KOPT-K1 (cell line): ENCODE results near the gene ATG13.
"Not testable (repeated sequence)": the region's sequence is repeated elsewhere in the genome, so short reads cannot be mapped to it uniquely, and the experiment has no call there.

Source experiments
- H3K27ac ChIP-seq: fragments of 200-600 bp; sonication (generic); 2 replicates; pipeline ENCODE4 v1.5.1; 2016; ENCODE audit warnings: antibody characterized with exemption, mild to moderate bottlenecking, low read depth, low read length; ENCODE audit not compliant: poor library complexity, severe bottlenecking
- H3K36me3 ChIP-seq: fragments of 200-600 bp; sonication (generic); 2 replicates; pipeline ENCODE4 v1.5.1; 2017; ENCODE audit warnings: antibody characterized with exemption, mild to moderate bottlenecking, low read length, moderate library complexity; ENCODE audit not compliant: insufficient read depth
- H3K9me3 ChIP-seq: fragments of 200-600 bp; sonication (generic); 2 replicates; pipeline ENCODE4 v1.5.1; 2017; ENCODE audit warnings: antibody characterized with exemption, low read length, mild to moderate bottlenecking; ENCODE audit not compliant: insufficient read depth, poor library complexity, severe bottlenecking

Gene ATG13

GRCh38 chr11:46649180-46649738 is 31.9 kb downstream of the ATG13 start:
- Histone ChIP-seq H3K9me3 (no peaks in the 10 kb centered on the region), H3K27ac (no peak overlapping the region), H3K36me3 (peaks cover 89% of the 10 kb centered on the region)

- H3K36me3 ChIP-seq, result peaks cover 92% of the 10 kb centered on the region
- no peak overlapping the region for H3K27ac ChIP-seq
- no peaks in the 10 kb centered on the region for H3K9me3 ChIP-seq
These were observed 38.3 kb downstream of the ATG13 start for GRCh38 chr11:46655631-46656030.

GRCh38 chr11:46657186-46657585 is 39.8 kb downstream of the ATG13 start:
- Histone ChIP-seq H3K27ac (no peak overlapping the region), H3K9me3 (no peaks in the 10 kb centered on the region), H3K36me3 (peaks cover 92% of the 10 kb centered on the region)

- Histone ChIP-seq H3K36me3 (peaks cover 92% of the 10 kb centered on the region), H3K9me3 (no peaks in the 10 kb centered on the region), H3K27ac (no peak overlapping the region)
These were observed 40.9 kb downstream of the ATG13 start for GRCh38 chr11:46658259-46658658.

- H3K36me3 ChIP-seq, result peaks cover 96% of the 10 kb centered on the region
- H3K27ac ChIP-seq, result peak overlapping the region; percentile 29
- H3K9me3 ChIP-seq, result no peaks in the 10 kb centered on the region
These were observed 42.6 kb downstream of the ATG13 start for GRCh38 chr11:46659908-46660307.

DNA sequence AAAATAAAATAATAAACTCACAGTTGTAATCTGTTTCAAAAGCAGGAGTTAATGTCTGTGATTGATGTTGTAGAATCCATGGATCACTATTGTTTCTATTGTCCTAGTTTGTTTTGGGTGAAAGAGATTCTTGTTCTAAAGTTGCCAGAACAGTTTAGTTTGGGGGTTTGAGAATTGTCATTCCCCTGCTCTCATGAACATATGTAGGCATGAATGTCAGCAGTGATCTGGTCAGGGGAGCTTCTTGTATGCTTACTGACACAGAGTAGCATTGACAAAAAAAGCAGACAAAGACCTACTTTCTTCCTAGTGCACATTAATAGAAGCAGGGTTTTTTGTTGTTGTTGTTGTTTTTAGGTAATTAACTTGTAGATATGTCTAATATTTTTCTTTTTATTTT is 44.5 kb downstream of the ATG13 start:
- peaks cover 95% of the 10 kb centered on the region for H3K36me3 ChIP-seq
- no peaks in the 10 kb centered on the region for H3K9me3 ChIP-seq
- no peak overlapping the region for H3K27ac ChIP-seq

- H3K27ac ChIP-seq, result no peak overlapping the region
- no peaks in the 10 kb centered on the region for H3K9me3 ChIP-seq
- peaks cover 95% of the 10 kb centered on the region for H3K36me3 ChIP-seq
These were observed 45.0 kb downstream of the ATG13 start for GRCh38 chr11:46662366-46662765.

- Histone ChIP-seq H3K27ac (no peak overlapping the region), H3K36me3 (peaks cover 94% of the 10 kb centered on the region), H3K9me3 (no peaks in the 10 kb centered on the region)
These were observed 46.1 kb downstream of the ATG13 start for GRCh38 chr11:46663277-46663940.

DNA sequence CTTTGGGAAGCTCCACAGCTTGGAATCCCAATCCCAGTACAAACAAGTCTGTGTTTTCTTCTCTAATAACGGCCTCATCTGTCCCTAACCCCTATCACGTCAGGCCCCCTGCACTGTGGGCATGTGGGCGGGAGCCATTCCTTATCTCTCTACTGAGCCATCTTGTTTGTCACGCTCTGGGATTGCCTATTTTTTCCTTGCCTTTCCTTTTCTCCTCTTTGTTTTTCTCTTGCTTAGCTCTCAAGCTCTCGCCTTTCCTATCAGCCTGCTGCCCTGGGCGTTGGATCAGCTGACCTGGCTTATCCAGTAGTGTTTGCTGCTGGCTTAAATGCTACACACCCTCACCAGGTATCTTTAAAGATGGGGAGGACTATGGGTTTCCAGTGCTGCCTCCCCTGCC is 47.3 kb downstream of the ATG13 start:
- H3K9me3 ChIP-seq, result no peaks in the 10 kb centered on the region
- H3K36me3 ChIP-seq, result peaks cover 94% of the 10 kb centered on the region
- no peak overlapping the region for H3K27ac ChIP-seq

GRCh38 chr11:46665356-46665755 is 48.0 kb downstream of the ATG13 start:
- no peaks in the 10 kb centered on the region for H3K9me3 ChIP-seq
- H3K27ac ChIP-seq, result no peak overlapping the region
- peaks cover 94% of the 10 kb centered on the region for H3K36me3 ChIP-seq

- no peaks in the 10 kb centered on the region for H3K9me3 ChIP-seq
- H3K27ac ChIP-seq, result no peak overlapping the region
- H3K36me3 ChIP-seq, result peaks cover 84% of the 10 kb centered on the region
These were observed 49.2 kb downstream of the ATG13 start for GRCh38 chr11:46666516-46666915.

- H3K27ac ChIP-seq, result no peak overlapping the region
These were observed 49.7 kb downstream of the ATG13 start for GRCh38 chr11:46667043-46667481.

DNA sequence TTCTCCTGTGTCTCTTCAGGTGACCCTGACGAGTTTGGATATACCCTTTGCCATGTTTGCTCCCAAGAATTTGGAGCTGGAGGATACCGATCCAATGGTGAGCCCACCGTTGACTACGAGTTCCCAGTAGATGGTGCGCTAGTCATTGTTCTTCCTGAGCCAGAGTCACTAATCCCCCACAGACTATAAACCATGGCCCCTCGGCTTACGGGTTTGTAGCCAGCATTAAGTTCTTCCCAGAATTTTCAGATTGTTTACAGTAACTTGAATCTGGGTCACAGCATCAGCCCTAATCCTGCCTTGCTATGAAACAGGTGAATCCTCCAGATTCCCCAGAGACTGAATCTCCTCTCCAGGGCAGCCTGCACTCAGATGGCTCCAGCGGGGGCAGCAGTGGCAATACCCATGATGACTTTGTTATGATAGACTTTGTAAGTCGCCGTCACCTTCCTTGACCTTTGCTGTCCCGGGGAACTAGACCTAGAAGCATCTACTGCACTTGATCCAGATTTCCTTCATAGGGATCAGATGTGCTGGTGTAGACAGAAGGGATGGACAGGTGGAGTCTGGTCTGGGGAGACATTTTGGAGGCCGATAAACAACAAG is 51.2 kb downstream of the ATG13 start:
- H3K27ac ChIP-seq, result no peak overlapping the region
- peaks cover 83% of the 10 kb centered on the region for H3K36me3 ChIP-seq
- no peaks in the 10 kb centered on the region for H3K9me3 ChIP-seq

More at GRCh38 chr11:46667043-46667481, 49.7 kb downstream of the ATG13 start:
- H3K9me3 ChIP-seq, result no peaks in the 10 kb centered on the region
- peaks cover 83% of the 10 kb centered on the region for H3K36me3 ChIP-seq

DNA sequence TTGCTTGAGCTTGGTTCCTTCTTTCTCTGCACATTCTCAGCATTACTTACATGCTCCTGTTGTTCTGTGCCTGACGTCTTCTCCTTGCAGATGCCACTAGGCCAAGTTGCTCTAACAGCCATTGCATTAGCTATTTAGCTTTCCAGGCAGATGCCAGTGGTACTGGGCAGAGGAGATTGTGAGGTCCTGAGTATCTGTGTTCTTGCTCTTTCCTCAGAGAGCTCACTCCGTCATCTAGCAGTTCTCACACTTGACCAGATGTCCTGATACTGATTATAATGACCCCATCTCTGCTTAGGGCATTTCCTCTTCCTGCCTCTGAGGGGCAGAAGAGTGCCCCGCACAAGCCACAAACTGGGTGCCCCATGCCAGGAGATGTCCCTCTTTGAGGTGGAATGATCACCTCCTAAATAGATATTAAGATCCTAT is 52.4 kb downstream of the ATG13 start:
- no peak overlapping the region for H3K27ac ChIP-seq
- peaks cover 77% of the 10 kb centered on the region for H3K36me3 ChIP-seq
- no peaks in the 10 kb centered on the region for H3K9me3 ChIP-seq

DNA sequence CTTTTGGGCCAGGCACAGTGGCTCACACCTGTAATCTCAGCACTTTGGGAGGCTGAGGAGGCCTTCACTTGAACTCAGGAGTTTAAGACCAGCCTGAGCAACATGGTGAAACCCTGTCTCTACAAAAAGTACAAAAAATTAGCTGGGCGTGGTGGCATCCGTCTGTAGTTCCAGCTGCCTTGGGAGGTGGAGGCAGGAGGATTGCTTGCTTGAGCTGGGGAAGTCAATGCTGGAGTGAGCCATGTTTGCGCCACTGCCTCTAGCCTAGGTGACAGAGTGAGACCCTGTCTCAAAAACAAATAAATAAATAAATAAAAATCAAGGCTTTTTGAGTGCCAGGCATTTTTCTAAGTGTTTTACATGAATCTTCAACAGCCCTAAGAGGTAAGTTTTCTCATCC is 53.2 kb downstream of the ATG13 start:
- peaks cover 69% of the 10 kb centered on the region for H3K36me3 ChIP-seq
- H3K9me3 ChIP-seq, result not testable (repeated sequence)
- peak overlapping the region; percentile 36 for H3K27ac ChIP-seq

GRCh38 chr11:46671958-46672315 is 54.6 kb downstream of the ATG13 start:
- Histone ChIP-seq H3K9me3 (no peaks in the 10 kb centered on the region), H3K27ac (peak overlapping the region; percentile 55), H3K36me3 (peaks cover 64% of the 10 kb centered on the region)
